K562 (cell line): ENCODE results near the gene SEPTIN1. TPM values are rescaled to one million over a fixed set of nuclear protein-coding genes. Genes with fewer than 3 reads are reported as not detected.
A peak's percentile ranks its signal among the peaks of the same experiment; 100 is the strongest.

Source experiments
- CEBPG ChIP-seq, 3 experiments: fragments of 200-800 bp in 1 of 3; sonication (Bioruptor generic) in 1 of 3; sonication (generic) in 1 of 3; formaldehyde crosslinking in 1 of 3; IDR thresholded peaks in 2 of 3; conservative IDR thresholded peaks in 1 of 3; 2 replicates each; pipeline versions ENCODE4 v1.6.1 to v1.8.0; 2016 to 2022; ENCODE audit warnings: missing compliant biosample characterization in 2 of 3, missing genetic modification characterization in 2 of 3, mild to moderate bottlenecking in 1 of 3, missing genetic modification reagents in 1 of 3
- CHD1 ChIP-seq: fragments of 200-600 bp; sonication (generic); IDR thresholded peaks from one replicate; pipeline ENCODE4 v1.6.1; 2012; ENCODE audit warnings: mild to moderate bottlenecking, moderate library complexity, low read length, inconsistent platforms
- GABPB1 ChIP-seq: sonication (generic); formaldehyde crosslinking; IDR thresholded peaks from 2 replicates; pipeline ENCODE4 v1.8.0; 2022; ENCODE audit warnings: mild to moderate bottlenecking, missing genetic modification reagents
- GATA2 ChIP-seq: sonication (generic); formaldehyde crosslinking; IDR thresholded peaks from 2 replicates; pipeline ENCODE4 v1.4.0; 2020; ENCODE audit warnings: mild to moderate bottlenecking, missing genetic modification reagents
- HDGF ChIP-seq: fragments of 450-650 bp; IDR thresholded peaks from 2 replicates; pipeline ENCODE4 v1.6.1; 2016
- L3MBTL2 ChIP-seq: fragments of 450-650 bp; IDR thresholded peaks from 2 replicates; pipeline ENCODE4 v1.6.1; 2016; ENCODE audit warnings: mild to moderate bottlenecking, moderate library complexity
- NRF1 ChIP-seq, 2 experiments: fragments of 450-650 bp; IDR thresholded peaks in 1 of 2; conservative IDR thresholded peaks in 1 of 2; 2 replicates each; pipeline ENCODE4 v1.6.1; 2014; ENCODE audit warnings: mild to moderate bottlenecking in 2 of 2
- SAP30 ChIP-seq: fragments of 200-600 bp; sonication (generic); IDR thresholded peaks from 2 replicates; pipeline ENCODE4 v1.6.1; 2012; ENCODE audit warnings: borderline replicate concordance, low read depth, mild to moderate bottlenecking, moderate library complexity, low read length, control low read depth, inconsistent platforms; ENCODE audit not compliant: insufficient read depth, poor library complexity, severe bottlenecking
- SRSF1 ChIP-seq: fragments of 200-400 bp; formaldehyde crosslinking; IDR thresholded peaks from 2 replicates; pipeline ENCODE4 v1.6.1; 2017; ENCODE audit warnings: mild to moderate bottlenecking, low read depth, low read length, moderate library complexity
- SRSF3 ChIP-seq: fragments of 200-400 bp; formaldehyde crosslinking; IDR thresholded peaks from 2 replicates; pipeline ENCODE4 v1.6.1; 2016; ENCODE audit warnings: mild to moderate bottlenecking, low read length, moderate library complexity; ENCODE audit not compliant: insufficient read depth
- polyA plus RNA-seq, 8 experiments: library from polyadenylated mRNA; depleted of rRNA in 4 of 8; stranded (reverse) in 5 of 8; unstranded in 3 of 8; fragments of >200 nt; fragmentation: Nextera tagmentation in 2 of 8; fragmentation: Illumina TruSeq in 1 of 8; extraction: Ambion mirVana in 2 of 8; extraction: Trizol in 1 of 8; gene quantifications; 2 replicates each; pipeline versions ENCODE4 v1.2.1 to v1.2.3, GENCODE V29; 2011 to 2014; ENCODE audit warnings: inconsistent platforms in 1 of 8, missing spikeins in 1 of 8
- total RNA-seq, 7 experiments: library from RNA; depleted of rRNA in 6 of 7; stranded (reverse); fragments of >200 nt in 6 of 7; fragmentation: Illumina TruSeq in 2 of 7; extraction: Trizol in 2 of 7; gene quantifications; 2 replicates each; pipeline versions ENCODE4 v1.2.1 to v1.2.3, GENCODE V29; 2011 to 2021; ENCODE audit warnings: low replicate concordance in 1 of 7
- TF ChIP-seq, protein P1 (sequence below): fragments of 450-650 bp; IDR thresholded peaks from 2 replicates; pipeline ENCODE4 v1.6.1; 2017; ENCODE audit warnings: antibody characterized with exemption, mild to moderate bottlenecking

SEPTIN1 gene
- total and polyA plus RNA-seq, 9 of the 15 experiments (the other 6 are each of a cell fraction or from before 2014, with no cell fraction given) = 0.23 to 5.6 (median 1.7) TPM; not detected in 1

- TF ChIP-seq SAP30 (peak; percentile 74), L3MBTL2 (0 out of 2 replicates have a peak, but pooled peaks have one; percentile 33), GABPB1 (CRISPR knock-in tag) (no peak), CHD1 (peak; percentile 68), NRF1 (conservative IDR thresholded peaks at IDR 0.05 in 1 of 2, IDR thresholded peaks at IDR 0.05 in 1 of 2) (peak; percentile 73 to 79), HDGF (0 out of 2 replicates have a peak, but pooled peaks have one; percentile 11), SRSF3 (0 out of 2 replicates have a peak, but pooled peaks have one; percentile 36), GATA2 (CRISPR knock-in tag) (0 out of 2 replicates have a peak, but pooled peaks have one; percentile 24), CEBPG (CRISPR knock-in tag; IDR thresholded peaks at IDR 0.05) (no peak), CEBPG (tag; conservative IDR thresholded peaks at IDR 0.05 in 1 of 2, IDR thresholded peaks at IDR 0.05 in 1 of 2) (no peak), SRSF1 (no peak)
- TF ChIP-seq, protein P1, sequence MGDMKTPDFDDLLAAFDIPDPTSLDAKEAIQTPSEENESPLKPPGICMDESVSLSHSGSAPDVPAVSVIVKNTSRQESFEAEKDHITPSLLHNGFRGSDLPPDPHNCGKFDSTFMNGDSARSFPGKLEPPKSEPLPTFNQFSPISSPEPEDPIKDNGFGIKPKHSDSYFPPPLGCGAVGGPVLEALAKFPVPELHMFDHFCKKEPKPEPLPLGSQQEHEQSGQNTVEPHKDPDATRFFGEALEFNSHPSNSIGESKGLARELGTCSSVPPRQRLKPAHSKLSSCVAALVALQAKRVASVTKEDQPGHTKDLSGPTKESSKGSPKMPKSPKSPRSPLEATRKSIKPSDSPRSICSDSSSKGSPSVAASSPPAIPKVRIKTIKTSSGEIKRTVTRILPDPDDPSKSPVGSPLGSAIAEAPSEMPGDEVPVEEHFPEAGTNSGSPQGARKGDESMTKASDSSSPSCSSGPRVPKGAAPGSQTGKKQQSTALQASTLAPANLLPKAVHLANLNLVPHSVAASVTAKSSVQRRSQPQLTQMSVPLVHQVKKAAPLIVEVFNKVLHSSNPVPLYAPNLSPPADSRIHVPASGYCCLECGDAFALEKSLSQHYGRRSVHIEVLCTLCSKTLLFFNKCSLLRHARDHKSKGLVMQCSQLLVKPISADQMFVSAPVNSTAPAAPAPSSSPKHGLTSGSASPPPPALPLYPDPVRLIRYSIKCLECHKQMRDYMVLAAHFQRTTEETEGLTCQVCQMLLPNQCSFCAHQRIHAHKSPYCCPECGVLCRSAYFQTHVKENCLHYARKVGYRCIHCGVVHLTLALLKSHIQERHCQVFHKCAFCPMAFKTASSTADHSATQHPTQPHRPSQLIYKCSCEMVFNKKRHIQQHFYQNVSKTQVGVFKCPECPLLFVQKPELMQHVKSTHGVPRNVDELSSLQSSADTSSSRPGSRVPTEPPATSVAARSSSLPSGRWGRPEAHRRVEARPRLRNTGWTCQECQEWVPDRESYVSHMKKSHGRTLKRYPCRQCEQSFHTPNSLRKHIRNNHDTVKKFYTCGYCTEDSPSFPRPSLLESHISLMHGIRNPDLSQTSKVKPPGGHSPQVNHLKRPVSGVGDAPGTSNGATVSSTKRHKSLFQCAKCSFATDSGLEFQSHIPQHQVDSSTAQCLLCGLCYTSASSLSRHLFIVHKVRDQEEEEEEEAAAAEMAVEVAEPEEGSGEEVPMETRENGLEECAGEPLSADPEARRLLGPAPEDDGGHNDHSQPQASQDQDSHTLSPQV = 0 out of 2 replicates have a peak, but pooled peaks have one; percentile 21
Observed at GRCh38 chr16:30369091-30369937, 13.0 kb downstream of the SEPTIN1 start (continued).
